Parathyroid adenoma (tissue), 2 donors: Measurements from ENCODE around the gene TSPAN5.
"Not testable (repeated sequence)": the region's sequence is repeated elsewhere in the genome, so short reads cannot be mapped to it uniquely, and the experiment has no call there.

ENCODE experiments used
- H2AFZ ChIP-seq: fragments of 300-600 bp; sonication (generic); one replicate; pipeline ENCODE4 v1.7.0; 2017; ENCODE audit warnings: antibody characterized with exemption, mild to moderate bottlenecking
- H3K27ac ChIP-seq: fragments of 300-600 bp; sonication (generic); one replicate; pipeline ENCODE4 v1.7.0; 2017
- H3K27me3 ChIP-seq: fragments of 300-600 bp; sonication (generic); one replicate; pipeline ENCODE4 v1.7.0; 2017; ENCODE audit warnings: low read length; ENCODE audit not compliant: control insufficient read depth, insufficient read depth
- H3K36me3 ChIP-seq: fragments of 300-600 bp; sonication (generic); one replicate; pipeline ENCODE4 v1.7.0; 2017; ENCODE audit warnings: low read length; ENCODE audit not compliant: control insufficient read depth, insufficient read depth
- H3K4me1 ChIP-seq: fragments of 300-600 bp; sonication (generic); one replicate; pipeline ENCODE4 v1.7.0; 2017; ENCODE audit warnings: control low read depth
- H3K4me2 ChIP-seq: fragments of 300-600 bp; sonication (generic); one replicate; pipeline ENCODE4 v1.7.0; 2017; ENCODE audit warnings: low read length
- H3K4me3 ChIP-seq: fragments of 300-600 bp; sonication (generic); one replicate; pipeline ENCODE4 v1.7.0; 2017; ENCODE audit warnings: low read depth, low read length
- H3K79me2 ChIP-seq: fragments of 300-600 bp; sonication (generic); one replicate; pipeline ENCODE4 v1.7.0; 2017; ENCODE audit warnings: control low read depth
- H3K9ac ChIP-seq: fragments of 300-600 bp; sonication (generic); one replicate; pipeline ENCODE4 v1.7.0; 2017; ENCODE audit warnings: mild to moderate bottlenecking
- H3K9me3 ChIP-seq: fragments of 300-600 bp; sonication (generic); one replicate; pipeline ENCODE4 v1.7.0; 2017; ENCODE audit warnings: low read length; ENCODE audit not compliant: control insufficient read depth
- TF ChIP-seq, protein P1 (sequence below): fragments of 300-600 bp; sonication (generic); IDR thresholded peaks from one replicate; pipeline ENCODE4 v1.7.0; 2017; ENCODE audit warnings: antibody characterized with exemption, mild to moderate bottlenecking
- donor health status: primary hyperparathyroidism.

Gene TSPAN5

GRCh38 chr4:98482847-98483806 is 175.3 kb downstream of the TSPAN5 start:
- no peak overlapping the region for H3K27ac ChIP-seq
- no peak overlapping the region for H3K4me3 ChIP-seq
- no peak overlapping the region for H2AFZ ChIP-seq
- no peaks in the 10 kb centered on the region for H3K79me2 ChIP-seq
- no peak overlapping the region for H3K4me2 ChIP-seq
- H3K36me3 ChIP-seq: no peaks in the 10 kb centered on the region
- no peaks in the 10 kb centered on the region for H3K4me1 ChIP-seq
- no peak overlapping the region for H3K9ac ChIP-seq
- TF ChIP-seq, protein P1, sequence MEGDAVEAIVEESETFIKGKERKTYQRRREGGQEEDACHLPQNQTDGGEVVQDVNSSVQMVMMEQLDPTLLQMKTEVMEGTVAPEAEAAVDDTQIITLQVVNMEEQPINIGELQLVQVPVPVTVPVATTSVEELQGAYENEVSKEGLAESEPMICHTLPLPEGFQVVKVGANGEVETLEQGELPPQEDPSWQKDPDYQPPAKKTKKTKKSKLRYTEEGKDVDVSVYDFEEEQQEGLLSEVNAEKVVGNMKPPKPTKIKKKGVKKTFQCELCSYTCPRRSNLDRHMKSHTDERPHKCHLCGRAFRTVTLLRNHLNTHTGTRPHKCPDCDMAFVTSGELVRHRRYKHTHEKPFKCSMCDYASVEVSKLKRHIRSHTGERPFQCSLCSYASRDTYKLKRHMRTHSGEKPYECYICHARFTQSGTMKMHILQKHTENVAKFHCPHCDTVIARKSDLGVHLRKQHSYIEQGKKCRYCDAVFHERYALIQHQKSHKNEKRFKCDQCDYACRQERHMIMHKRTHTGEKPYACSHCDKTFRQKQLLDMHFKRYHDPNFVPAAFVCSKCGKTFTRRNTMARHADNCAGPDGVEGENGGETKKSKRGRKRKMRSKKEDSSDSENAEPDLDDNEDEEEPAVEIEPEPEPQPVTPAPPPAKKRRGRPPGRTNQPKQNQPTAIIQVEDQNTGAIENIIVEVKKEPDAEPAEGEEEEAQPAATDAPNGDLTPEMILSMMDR: no peak
- H3K27me3 ChIP-seq: no peaks in the 10 kb centered on the region
- H3K9me3 ChIP-seq: no peaks in the 10 kb centered on the region

DNA sequence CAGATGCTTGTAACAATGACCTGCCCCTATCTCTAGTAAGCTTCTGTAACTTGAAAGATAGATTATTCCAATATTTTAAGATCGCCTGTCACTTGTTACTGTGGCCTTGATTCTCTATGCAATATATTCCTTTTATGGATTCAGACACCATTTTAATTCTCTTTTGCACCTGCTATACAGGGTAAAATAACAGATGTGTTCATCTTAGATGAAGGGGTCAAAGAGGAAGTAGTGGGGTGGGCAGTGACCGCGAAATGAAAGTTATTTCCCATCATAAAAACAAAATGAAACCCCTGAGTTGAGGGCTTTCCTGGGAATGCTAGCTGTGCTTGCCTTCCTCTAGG is 175.9 kb downstream of the TSPAN5 start:
- no peak overlapping the region for H3K9ac ChIP-seq
- H3K4me1 ChIP-seq: no peaks in the 10 kb centered on the region
- no peaks in the 10 kb centered on the region for H3K79me2 ChIP-seq

GRCh38 chr4:98481167-98481566 is 177.2 kb downstream of the TSPAN5 start:
- no peak overlapping the region for H3K9ac ChIP-seq
- no peaks in the 10 kb centered on the region for H3K79me2 ChIP-seq
- H3K4me2 ChIP-seq: no peak overlapping the region

More for the DNA sequence above, 175.9 kb downstream of the TSPAN5 start:
- no peak overlapping the region for H2AFZ ChIP-seq
- H3K4me3 ChIP-seq: no peak overlapping the region
- no peaks in the 10 kb centered on the region for H3K36me3 ChIP-seq
- no peak overlapping the region for H3K27ac ChIP-seq
- H3K9me3 ChIP-seq: no peaks in the 10 kb centered on the region
- H3K4me2 ChIP-seq: no peak overlapping the region
- TF ChIP-seq, protein P1: no peak
- H3K27me3 ChIP-seq: no peaks in the 10 kb centered on the region

GRCh38 chr4:98480535-98480934 is 177.9 kb downstream of the TSPAN5 start:
- Histone ChIP-seq H2AFZ (no peak overlapping the region), H3K27ac (no peak overlapping the region), H3K9ac (no peak overlapping the region), H3K36me3 (no peaks in the 10 kb centered on the region), H3K4me2 (no peak overlapping the region), H3K4me1 (no peaks in the 10 kb centered on the region), H3K4me3 (no peak overlapping the region), H3K27me3 (no peaks in the 10 kb centered on the region), H3K79me2 (no peaks in the 10 kb centered on the region), H3K9me3 (no peaks in the 10 kb centered on the region)
- TF ChIP-seq, protein P1: no peak

More at GRCh38 chr4:98481167-98481566, 177.2 kb downstream of the TSPAN5 start:
- Histone ChIP-seq H3K4me3 (no peak overlapping the region), H2AFZ (peak overlapping the region; percentile 42), H3K36me3 (no peaks in the 10 kb centered on the region), H3K9me3 (no peaks in the 10 kb centered on the region), H3K4me1 (no peaks in the 10 kb centered on the region), H3K27ac (no peak overlapping the region), H3K27me3 (no peaks in the 10 kb centered on the region)
- TF ChIP-seq, protein P1: no peak

DNA sequence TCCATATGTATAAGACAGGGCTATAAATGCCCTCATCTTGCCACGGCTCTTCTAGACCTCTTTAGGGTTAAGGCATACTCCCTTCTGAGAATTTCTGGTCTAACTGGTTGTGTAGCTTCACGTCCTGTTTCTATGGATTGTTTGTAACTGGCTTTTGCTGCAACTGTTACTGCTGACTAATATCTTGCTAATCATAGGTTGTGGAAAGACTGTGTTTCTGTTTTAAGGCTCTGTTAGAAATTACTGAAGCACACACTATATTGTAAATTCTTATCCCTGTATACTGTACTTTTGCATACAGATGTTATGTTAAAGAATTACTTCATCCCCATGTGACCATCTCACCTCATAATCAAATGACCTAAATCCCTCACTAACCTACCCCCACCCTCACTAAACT is 178.8 kb downstream of the TSPAN5 start:
- not testable (repeated sequence) for H3K4me3 ChIP-seq, H2AFZ ChIP-seq, H3K27me3 ChIP-seq, H3K79me2 ChIP-seq, H3K4me1 ChIP-seq, H3K9ac ChIP-seq, H3K27ac ChIP-seq, H3K9me3 ChIP-seq, H3K36me3 ChIP-seq, H3K4me2 ChIP-seq
